Kidney capillary endothelial cell (primary cell): ENCODE data around the gene TMEM109.

ENCODE experiments used
- DNase-seq: peaks from one replicate; pipeline ENCODE4 v3.0.0-alpha.2; 2018; ENCODE audit warnings: low spot score

The TMEM109 gene, protein sequence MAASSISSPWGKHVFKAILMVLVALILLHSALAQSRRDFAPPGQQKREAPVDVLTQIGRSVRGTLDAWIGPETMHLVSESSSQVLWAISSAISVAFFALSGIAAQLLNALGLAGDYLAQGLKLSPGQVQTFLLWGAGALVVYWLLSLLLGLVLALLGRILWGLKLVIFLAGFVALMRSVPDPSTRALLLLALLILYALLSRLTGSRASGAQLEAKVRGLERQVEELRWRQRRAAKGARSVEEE

DNA sequence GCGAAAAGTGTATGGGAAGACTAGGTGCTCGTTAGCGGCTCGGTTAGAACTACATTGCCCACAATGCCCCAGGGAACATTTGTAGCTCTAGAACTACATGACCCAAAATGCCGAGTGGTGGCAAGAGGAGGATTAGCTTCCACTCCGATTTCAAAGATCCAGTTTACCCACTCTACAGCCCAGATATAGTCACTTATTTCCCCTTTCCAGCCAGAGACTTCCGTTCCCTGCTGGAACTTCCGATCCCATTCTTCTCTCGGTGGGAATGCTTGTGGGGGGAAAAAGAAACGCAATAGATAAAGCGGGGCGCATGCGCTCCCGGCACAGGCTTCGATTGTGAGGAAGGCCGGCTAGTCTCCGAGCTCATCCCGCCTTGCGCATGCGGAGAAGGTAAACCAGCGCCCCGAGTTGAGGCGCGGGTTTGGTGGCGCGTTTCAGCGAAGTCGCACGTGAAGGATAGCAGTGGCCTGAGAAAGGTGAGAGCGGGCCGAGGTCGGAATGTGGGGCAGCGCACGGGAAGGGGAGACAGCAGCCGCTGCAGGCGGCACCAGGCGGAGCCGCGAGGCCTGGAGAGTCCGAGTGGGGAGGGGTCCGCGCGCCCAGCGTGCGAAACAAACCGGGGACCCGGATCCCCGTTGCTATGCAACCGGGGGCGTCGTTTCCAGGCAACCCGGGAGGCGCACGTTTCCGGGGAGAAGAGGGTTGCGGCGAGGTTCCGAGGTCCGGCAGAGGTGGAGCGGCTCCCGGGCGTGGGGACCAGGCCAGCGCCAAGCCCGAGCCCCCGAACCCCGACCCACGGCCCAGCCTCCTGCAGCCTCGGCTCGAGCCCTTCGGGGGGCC lies at the start of gene TMEM109:
TSS of gene TMEM109 (plus strand) at position 366 of the 840 bp plus-strand sequence. CDS start 5,536 bp downstream, outside the sequence.
- peak; percentile 87 for DNase-seq

DNA sequence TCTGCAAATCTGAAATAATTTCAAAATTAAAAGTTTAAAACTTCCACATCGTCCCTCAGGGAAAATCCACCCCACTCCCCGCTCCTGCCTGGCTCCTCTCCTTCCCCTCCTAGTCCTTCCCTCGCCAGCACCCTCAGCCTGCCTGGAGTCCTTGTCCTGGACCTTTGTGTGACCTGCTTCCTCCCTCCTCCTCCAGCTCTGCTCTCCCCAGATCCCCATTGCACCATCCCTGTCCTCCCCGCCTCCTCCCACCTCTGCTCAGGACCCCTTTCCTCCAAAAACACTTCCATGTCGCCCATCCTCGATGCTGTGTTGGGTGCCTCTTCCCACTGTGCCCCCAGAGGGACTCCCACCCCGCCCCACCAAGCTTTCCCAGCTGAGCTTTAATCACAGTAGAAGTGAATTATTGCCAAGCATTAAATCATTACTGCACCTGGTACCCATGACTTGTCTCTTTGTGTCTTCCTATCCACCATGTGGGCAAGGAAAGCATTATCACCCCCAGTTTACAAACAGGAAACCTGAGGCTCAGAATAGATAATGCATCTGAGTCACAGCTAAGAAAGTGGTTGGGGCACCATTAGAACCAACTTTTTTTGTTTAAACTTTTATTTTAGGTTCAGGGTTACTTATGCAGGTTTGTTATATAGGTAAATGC lies 49.0 kb upstream of the TMEM109 start:
- no peak for DNase-seq

DNA sequence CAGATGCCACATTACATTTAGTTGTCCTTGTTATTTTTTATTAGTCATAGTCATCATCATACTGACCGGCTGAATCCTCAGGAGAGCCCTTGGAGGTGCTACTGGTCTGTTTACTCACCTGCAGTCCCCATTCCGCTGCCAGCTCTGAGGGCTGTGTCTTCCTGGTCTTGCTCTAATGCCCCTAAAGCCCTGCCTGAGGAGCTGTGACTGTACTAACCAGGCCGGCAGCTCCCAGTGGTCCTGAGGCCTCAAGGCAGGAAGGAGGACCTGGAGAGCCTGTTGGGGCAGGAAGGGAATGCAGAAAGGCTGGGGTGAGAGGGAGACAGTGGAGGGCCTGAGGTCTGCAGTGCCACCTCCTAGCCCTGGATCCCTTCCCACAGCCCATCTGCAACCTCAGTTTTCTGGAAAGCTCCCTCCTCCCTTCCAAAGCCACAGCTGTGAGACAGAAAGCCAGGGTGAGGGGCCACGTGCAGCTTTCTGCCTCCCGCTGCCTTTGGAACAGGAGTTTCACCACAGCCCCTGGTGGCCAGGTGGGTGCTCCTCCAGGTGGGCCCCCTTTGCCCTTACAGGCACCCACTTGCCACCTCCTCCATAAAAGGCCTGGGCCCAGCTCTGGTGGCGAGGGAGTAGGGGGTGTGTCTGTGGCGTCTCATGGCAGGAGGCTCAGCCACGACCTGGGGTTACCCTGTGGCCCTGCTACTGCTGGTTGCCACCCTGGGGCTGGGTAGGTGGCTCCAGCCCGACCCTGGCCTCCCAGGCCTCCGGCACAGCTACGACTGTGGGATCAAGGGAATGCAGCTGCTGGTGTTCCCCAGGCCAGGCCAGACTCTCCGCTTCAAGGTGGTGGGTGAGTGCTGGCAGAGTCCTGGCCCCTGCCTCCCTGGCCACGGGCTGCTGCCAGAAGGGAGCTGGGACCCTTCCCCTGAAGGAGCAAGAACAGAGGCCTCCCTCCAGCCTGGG lies 46.8 kb upstream of the TMEM109 start, which contains the start of gene ZP1:
TSS of gene ZP1 (plus strand) at position 632 of the 960 bp plus-strand sequence. CDS start at position 652, 20 bp downstream.
- DNase-seq = no peak

DNA sequence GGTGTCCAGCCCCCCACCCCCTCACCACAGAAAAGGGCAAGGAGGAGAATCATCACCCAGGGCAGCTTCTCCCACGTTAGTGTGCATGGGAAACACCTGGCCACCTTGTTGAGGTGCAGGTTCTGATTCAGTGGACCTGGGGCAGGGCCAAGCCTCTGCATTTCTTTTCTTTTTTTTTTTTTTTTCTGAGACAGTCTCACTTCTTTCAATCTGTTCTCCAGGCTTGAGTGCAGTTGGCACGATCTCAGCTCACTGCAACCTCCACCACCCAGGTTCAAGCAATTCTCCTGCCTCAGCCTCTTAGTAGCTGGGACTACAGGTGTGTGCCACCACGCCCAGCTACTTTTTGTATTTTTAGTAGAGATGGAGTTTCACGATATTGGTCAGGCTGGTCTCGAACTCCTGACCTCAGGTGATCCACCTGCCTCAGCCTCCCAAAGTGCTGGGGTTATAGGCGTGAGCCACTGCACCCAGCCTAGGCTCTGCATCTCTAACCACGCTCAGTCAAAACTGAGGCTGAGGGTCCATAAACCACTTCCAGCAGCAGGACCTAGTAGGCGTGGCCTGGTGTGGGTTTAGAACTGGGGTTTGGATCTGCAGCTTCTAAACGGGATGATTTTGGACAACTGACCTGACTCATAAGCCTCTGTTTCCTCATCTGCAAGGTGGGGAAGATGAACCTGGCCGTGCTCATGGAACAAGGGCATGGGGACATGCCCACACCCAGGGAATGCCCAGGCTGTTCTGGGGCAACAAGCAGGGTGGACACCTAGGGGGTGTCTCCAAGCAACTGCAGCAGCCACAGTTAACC lies 45.9 kb upstream of the TMEM109 start:
- no peak for DNase-seq

DNA sequence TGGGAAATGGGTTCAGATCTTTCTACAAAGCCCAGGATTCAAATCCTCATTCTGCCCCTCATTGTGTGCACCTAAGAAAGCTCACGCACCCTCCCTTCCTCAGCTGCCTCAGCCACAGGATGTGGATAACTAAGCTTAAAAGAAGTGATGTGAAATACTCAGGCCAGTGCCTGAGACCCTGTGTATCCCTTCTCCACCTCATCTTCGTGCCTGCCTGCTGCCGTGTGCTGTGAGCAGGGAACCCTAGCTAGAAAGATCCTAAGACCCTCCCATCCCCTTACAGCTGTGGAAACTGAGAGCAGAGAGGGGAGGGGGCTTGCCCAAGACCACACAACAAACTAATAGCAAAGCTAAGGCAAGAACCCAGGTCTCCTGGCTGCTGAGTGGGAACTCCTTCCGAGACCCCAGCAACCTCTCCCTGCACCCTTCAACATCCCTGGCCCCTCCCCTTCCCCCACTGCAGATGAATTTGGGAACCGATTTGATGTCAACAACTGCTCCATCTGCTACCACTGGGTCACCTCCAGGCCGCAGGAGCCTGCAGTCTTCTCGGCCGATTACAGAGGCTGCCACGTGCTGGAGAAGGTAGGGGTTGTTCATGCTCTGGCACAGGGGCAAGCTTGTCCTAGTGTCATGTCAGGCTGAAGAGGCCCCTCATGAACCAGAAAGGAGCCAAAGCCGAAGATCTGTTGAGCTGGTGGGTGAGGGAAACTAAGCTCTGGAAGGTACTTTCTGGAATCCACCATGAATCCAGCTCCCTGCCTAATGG lies 45.1 kb upstream of the TMEM109 start:
- DNase-seq = no peak

DNA sequence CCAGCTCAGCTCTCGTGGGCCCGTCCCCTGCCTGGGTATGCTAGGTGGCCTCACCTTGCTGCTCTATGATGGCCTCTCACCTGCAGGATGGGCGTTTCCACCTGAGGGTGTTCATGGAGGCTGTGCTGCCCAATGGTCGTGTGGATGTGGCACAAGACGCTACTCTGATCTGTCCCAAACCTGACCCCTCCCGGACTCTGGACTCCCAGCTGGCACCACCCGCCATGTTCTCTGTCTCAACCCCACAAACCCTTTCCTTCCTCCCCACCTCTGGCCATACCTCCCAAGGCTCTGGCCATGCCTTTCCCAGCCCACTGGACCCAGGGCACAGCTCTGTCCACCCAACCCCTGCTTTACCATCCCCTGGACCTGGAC lies 44.5 kb upstream of the TMEM109 start:
- no peak for DNase-seq

DNA sequence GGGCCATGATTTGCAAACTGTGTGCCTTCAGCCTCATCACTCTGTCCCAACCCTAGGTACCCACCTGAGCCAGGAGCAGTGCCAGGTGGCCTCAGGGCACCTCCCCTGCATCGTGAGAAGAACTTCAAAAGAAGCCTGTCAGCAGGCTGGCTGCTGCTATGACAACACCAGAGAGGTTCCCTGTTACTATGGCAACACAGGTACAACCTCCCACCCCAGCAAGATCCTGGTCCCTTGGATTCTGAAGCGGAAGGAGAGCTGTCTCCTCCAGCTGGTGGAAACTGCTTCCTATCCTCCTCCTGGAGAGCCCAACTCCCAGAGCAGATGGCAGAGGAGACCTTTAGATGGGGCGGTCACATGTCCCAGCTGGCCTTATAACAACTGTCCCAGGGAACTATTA lies 43.7 kb upstream of the TMEM109 start:
- no peak for DNase-seq

DNA sequence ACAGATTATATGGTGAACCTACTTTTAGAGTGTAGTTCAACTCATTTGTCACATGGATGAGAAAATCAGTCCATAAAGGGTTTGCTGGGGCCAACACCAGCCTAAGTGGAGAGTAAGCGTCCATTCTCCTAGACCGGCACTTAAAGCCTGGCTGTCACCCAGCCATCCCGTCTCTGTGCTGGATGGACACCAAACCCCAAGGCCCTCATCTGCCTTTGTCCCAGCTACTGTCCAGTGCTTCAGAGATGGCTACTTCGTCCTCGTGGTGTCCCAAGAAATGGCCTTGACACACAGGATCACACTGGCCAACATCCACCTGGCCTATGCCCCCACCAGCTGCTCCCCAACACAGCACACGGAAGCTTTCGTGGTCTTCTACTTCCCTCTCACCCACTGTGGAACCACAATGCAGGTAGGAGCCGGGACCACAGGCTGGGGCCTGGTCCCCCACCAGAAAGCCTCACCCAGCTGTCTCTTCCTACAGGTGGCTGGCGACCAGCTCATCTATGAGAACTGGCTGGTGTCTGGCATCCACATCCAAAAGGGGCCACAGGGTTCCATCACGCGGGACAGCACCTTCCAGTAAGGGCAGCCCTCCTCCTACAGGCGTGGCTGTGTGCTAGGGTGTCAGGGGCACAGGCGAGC lies 43.1 kb upstream of the TMEM109 start:
- no peak for DNase-seq

DNA sequence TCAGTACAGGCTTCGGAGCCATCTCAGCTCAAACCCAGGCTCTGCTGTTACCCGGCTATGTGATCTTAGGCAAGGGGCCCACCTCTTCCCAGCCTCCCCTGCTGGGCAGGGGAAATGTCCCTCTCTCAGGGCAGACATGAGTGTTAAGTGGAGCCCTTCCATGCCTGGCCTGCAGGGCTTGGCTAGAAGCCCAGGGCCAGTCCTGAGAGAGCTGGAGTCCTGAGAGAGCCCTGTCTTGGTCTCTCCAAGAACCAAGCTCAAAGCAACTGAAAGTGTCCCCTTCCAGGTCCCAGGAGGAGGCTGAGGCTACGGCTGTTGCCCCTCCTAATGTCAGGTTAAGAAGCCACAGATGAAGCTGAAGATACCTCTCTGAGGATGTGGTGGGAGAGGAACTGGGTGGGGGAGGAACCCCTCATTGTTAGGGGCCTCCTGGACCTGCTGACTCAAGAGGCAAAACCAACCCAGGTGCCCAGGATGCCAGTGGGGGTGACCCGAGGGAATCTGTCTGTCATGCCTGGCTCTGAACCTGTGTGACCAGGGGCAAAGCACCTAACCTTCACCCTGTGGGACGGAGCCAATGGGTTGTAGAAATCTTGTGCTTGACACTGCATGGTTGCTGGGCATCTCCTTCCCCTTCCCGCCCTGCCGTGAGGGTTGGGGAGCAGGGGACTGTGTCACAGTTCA lies 42.4 kb upstream of the TMEM109 start:
- DNase-seq = no peak

DNA sequence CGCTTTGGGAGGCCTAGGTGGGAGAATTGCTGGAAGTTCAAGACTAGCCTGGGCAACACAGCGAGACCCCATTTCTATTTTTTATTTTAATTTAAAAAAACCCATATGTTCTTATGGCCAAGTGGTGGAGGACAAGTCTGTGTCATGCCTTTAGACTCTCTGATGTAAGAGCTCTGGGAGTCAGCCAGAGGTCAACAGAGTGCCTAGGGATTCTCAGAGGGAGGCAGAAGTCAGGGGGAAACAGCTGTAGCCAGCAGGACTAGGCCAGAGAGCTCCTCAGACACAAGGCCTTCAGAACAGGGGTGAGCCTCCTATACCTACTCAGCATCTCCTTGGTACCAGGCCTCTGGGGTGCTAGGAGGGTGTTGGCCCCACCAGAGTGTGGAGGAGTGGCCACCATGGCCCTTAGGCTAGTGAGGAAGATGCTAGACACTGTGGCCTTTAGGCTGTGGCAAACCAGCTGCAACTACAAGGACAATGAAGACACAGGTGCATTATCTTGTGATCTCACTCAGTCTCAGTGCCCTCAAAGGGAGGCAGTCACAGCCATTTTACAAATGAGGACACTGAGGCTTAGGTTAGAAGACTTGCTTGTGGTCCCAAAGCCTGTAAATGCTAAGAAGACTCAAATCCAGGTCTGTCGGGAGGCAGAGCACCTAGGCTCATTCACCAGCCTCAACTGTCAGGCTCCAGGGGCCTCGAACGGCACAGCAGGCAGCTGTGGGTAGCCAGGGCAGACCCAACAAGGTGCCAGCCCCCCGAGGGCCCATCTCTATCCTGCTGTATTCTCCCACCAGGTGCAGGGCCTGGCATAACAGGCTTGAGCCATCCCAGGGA lies 41.6 kb upstream of the TMEM109 start:
- no peak for DNase-seq

DNA sequence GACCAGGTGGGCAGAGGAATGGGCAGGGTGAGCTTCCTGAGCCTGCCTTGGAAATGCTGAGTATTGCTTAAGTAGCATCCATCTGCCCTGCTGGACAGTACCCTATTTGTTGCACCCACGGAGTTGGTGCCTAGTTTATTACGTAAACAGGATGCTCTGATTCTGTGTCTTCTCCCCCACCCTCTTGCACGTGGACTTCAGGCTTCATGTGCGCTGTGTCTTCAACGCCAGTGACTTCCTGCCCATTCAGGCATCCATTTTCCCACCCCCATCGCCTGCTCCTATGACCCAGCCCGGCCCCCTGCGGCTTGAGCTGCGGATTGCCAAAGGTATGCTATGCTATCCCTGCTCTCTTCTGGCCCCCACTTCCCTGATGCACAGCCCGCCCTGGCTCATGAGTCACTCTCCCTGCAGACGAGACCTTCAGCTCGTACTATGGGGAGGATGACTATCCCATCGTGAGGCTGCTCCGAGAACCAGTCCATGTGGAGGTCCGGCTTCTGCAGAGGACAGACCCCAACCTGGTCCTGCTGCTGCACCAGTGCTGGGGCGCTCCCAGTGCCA lies 40.9 kb upstream of the TMEM109 start:
- peak; percentile 41 for DNase-seq

DNA sequence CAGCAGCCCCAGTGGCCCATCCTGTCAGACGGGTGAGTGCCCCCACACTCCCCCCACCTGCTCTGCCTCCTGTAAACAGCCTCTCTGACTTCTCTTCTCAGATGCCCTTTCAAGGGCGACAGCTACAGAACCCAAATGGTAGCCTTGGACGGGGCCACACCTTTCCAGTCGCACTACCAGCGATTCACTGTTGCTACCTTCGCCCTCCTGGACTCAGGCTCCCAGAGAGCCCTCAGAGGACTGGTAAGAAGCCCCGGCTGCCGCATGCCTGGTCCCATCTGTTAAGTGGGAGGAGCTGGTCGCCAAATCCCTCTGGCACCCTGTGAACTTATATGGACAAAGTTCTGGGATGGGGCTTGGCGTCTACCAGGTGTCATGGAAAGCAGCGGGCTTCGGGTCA lies 40.4 kb upstream of the TMEM109 start:
- no peak for DNase-seq

DNA sequence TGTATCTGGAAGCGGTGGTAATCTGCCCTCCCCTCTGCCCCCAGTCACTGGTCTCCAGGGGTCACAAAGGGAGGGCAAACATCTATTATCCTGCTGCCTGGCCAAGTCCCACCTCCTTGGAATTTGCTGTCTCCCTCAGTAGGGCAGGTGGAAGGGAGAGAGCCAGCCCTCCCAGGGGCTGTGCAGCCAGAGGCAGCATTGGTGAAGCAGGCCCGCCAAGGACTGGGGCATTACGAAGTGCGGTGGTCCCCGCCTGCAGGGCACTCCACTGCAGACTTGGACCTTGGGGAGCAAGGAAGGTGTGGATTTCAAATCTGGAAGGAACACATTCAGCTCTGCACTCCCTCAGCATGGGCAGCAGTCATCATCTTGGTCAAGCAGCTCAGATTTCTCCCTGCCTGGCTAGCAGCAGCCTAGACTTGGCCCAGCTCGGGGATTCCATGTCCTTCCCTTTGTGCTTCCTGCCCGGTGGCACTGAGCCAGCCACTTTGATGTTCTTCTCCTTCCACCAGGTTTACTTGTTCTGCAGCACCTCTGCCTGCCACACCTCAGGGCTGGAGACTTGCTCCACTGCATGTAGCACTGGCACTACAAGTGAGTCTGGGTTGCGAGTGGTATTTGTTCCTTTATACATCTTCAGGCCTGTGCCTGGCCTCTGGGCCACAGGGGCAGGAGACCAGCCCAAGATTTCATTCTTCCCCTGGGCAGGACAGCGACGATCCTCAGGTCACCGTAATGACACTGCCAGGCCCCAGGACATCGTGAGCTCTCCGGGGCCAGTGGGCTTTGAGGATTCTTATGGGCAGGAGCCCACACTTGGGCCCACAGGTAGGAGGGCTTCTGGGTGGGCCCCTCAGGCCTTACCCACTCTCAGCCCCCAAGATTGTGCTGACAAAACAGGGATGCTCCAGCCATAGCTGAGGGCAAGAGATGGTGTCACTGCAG lies 39.3 kb upstream of the TMEM109 start:
- DNase-seq = no peak

DNA sequence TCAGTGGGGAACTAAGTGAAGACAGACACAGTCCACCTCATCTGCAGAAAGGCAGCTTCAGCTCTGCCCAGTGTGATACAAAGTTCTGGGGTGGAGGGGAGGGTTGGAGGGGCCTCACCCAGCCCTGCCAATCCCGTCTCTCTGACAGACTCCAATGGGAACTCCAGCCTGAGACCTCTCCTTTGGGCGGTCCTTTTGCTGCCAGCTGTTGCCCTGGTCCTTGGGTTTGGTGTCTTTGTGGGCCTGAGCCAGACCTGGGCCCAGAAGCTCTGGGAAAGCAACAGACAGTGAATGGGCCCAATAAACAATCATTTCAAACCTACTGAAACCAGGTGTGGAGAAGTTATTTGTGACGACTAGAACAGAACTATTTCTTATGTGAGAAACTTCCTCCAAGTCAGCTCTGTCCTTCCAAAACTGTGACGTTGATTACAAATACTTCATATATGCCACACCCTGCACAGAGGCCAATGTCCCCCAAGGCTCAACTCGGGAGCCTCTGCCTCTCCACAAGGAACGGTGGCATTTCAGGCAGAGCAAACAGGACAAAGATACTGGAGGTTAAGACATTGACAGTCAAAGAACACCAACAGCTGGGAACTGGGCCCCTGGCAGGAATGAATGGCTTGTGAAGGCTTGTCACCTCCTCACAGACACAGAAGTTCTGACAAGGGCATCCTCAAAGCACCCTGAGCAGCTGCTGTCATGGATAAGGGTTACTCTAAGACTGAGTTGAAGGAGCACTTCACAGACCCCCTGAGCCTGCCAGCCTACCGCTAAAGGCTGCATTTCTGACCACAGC lies 38.4 kb upstream of the TMEM109 start:
- DNase-seq = no peak

DNA sequence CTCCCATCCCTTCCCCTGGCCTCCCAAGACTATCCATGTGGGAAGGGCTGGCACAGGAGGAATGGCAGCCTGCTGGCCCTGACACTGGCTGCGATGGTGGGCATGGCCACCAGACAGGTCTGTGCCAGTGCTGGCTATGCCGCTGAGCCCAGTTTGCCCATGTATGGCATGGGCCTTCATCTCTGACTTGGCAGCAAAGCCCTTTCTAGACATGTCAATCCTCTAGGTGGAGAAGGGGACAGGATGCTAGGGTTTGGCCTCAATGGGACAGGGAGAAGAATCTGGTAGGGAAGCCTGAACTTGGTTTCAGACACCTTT lies 37.8 kb upstream of the TMEM109 start:
- DNase-seq = no peak
